HEK293T (cell line): Measurements from ENCODE around the gene PACRG.

ENCODE experiments used
- CTBP1 ChIP-seq: fragments of 450-650 bp; IDR thresholded peaks from 2 replicates; pipeline ENCODE4 v1.6.1; 2016; ENCODE audit warnings: borderline replicate concordance
- FOXK2 ChIP-seq: fragments of 450-650 bp; IDR thresholded peaks from 2 replicates; pipeline ENCODE4 v1.6.1; 2016; ENCODE audit warnings: mild to moderate bottlenecking
- FOXM1 ChIP-seq: fragments of 450-650 bp; IDR thresholded peaks from 2 replicates; pipeline ENCODE4 v1.6.1; 2017; ENCODE audit warnings: mild to moderate bottlenecking, borderline replicate concordance
- HDGF ChIP-seq: fragments of 450-650 bp; IDR thresholded peaks from 2 replicates; pipeline ENCODE4 v1.6.1; 2017; ENCODE audit warnings: antibody characterized with exemption, borderline replicate concordance
- PKNOX1 ChIP-seq: fragments of 450-650 bp; IDR thresholded peaks from 2 replicates; pipeline ENCODE4 v1.6.1; 2016
- SP1 ChIP-seq: fragments of 450-650 bp; IDR thresholded peaks from 2 replicates; pipeline ENCODE4 v1.6.1; 2017
- TARDBP ChIP-seq: fragments of 450-650 bp; IDR thresholded peaks from 2 replicates; pipeline ENCODE4 v1.6.1; 2016
- ZNF384 ChIP-seq: fragments of 450-650 bp; IDR thresholded peaks from 2 replicates; pipeline ENCODE4 v1.6.1; 2016

- TF ChIP-seq TARDBP (no peak), PKNOX1 (no peak), FOXM1 (no peak), FOXK2 (no peak), HDGF (no peak), CTBP1 (no peak), ZNF384 (no peak), SP1 (no peak)
Observed at GRCh38 chr6:163128324-163128723, 400.6 kb downstream of the PACRG start.
